ENCODE data around the gene FN3KRP.

- TF ChIP-seq CTCF (IDR thresholded peaks at IDR 0.05) (no peak), POLR2A (IDR thresholded peaks at IDR 0.05) (peak; percentile 42 to 65)
Observed at GRCh38 chr17:82698065-82698973, 18.2 kb upstream of the FN3KRP start, which contains the start of gene RAB40B.

All from heart left ventricle (tissue), 13 donors.